SK-N-SH (cell line): Measurements from ENCODE around the gene NSUN4. TPM values are rescaled to one million over a fixed set of nuclear protein-coding genes. Genes with fewer than 3 reads are reported as not detected.
"Not testable (repeated sequence)": the region's sequence is repeated elsewhere in the genome, so short reads cannot be mapped to it uniquely, and the experiment has no call there.

Experiments
- CTCF ChIA-PET: fragments of 300-600, 350-600 bp; formaldehyde crosslinking; extraction: SDS; loops from one replicate; lab custom pipeline; 2021; lab: Yijun Ruan, JAX
- POLR2A ChIA-PET: fragments of 350-600 bp; sonication (Branson Sonifier 250); formaldehyde crosslinking; extraction: SDS; loops from one replicate; lab custom pipeline; 2020; ENCODE audit warnings: antibody characterized with exemption, inconsistent platforms; lab: Yijun Ruan, JAX
- DNase-seq: peaks from one replicate; pipeline ENCODE4 v3.0.0; 2012
- H2AFZ ChIP-seq: fragments of 200-600 bp; sonication (generic); 2 replicates; pipeline ENCODE4 v1.8.1; 2016; ENCODE audit warnings: antibody characterized with exemption, mild to moderate bottlenecking, low read depth
- H3F3A ChIP-seq: fragments of 200-600 bp; sonication (generic); replicated peaks from 2 replicates; pipeline ENCODE3; 2016; ENCODE audit warnings: antibody characterized with exemption, mild to moderate bottlenecking; ENCODE audit not compliant: insufficient read depth
- H3K27ac ChIP-seq, 2 experiments: fragments of 200-500 bp in 1 of 2; fragments of 200-600 bp in 1 of 2; sonication (Bioruptor generic) in 1 of 2; sonication (generic), shearing (Covaris generic) in 1 of 2; 2 replicates each; pipeline versions ENCODE4 v1.5.1 to v1.6.1; 2014 to 2016; ENCODE audit warnings: low read depth in 2 of 2, inconsistent platforms in 1 of 2, low read length in 1 of 2, mild to moderate bottlenecking in 1 of 2, mixed read lengths in 1 of 2
- H3K27me3 ChIP-seq: fragments of 200-600 bp; sonication (generic), shearing (Covaris generic); 2 replicates; pipeline ENCODE4 v1.6.1; 2016; ENCODE audit warnings: mixed run types; ENCODE audit not compliant: insufficient read depth
- H3K36me3 ChIP-seq, 2 experiments: fragments of 200-500 bp in 1 of 2; fragments of 200-600 bp in 1 of 2; sonication (Bioruptor generic) in 1 of 2; sonication (generic) in 1 of 2; replicated peaks in 1 of 2; 2 replicates each; pipeline versions ENCODE3 to v1.5.1; 2014 to 2016; ENCODE audit warnings: low read length in 1 of 2, mild to moderate bottlenecking in 1 of 2; ENCODE audit not compliant: insufficient read depth in 2 of 2, control insufficient read depth in 1 of 2
- H3K4me1 ChIP-seq, 2 experiments: fragments of 200-500 bp in 1 of 2; fragments of 200-600 bp in 1 of 2; sonication (Bioruptor generic) in 1 of 2; sonication (generic), shearing (Covaris generic) in 1 of 2; 2 replicates each; pipeline versions ENCODE4 v1.5.1 to v1.6.1; 2014 to 2016; ENCODE audit warnings: low read depth in 1 of 2, low read length in 1 of 2, mixed run types in 1 of 2; ENCODE audit not compliant: insufficient read depth in 2 of 2, control insufficient read depth in 1 of 2
- H3K4me2 ChIP-seq: fragments of 200-600 bp; sonication (generic), shearing (Covaris generic); 2 replicates; pipeline ENCODE4 v1.6.1; 2017; ENCODE audit warnings: mixed run types
- H3K4me3 ChIP-seq, 2 experiments: fragments of 200-500 bp in 1 of 2; fragments of 200-600 bp in 1 of 2; sonication (Bioruptor generic) in 1 of 2; sonication (generic), shearing (Covaris generic) in 1 of 2; 2 replicates each; pipeline versions ENCODE4 v1.5.1 to v1.8.1; 2014 to 2016; ENCODE audit warnings: low read depth in 2 of 2, inconsistent platforms in 1 of 2, low read length in 1 of 2, mild to moderate bottlenecking in 1 of 2, mixed read lengths in 1 of 2, moderate library complexity in 1 of 2
- H3K79me2 ChIP-seq: fragments of 200-600 bp; sonication (generic); 2 replicates; pipeline ENCODE4 v1.8.1; 2017; ENCODE audit warnings: mild to moderate bottlenecking; ENCODE audit not compliant: insufficient read depth
- H3K9ac ChIP-seq: fragments of 200-600 bp; sonication (generic); 2 replicates; pipeline ENCODE4 v1.6.1; 2017; ENCODE audit warnings: mixed run types
- H3K9me2 ChIP-seq: fragments of 200-600 bp; sonication (generic); 2 replicates; pipeline ENCODE4 v1.6.1; 2017; ENCODE audit warnings: mixed run types
- H3K9me3 ChIP-seq: fragments of 200-600 bp; sonication (generic); 2 replicates; pipeline ENCODE4 v1.6.1; 2017; ENCODE audit warnings: mixed run types, mild to moderate bottlenecking, moderate library complexity
- H4K20me1 ChIP-seq: fragments of 200-600 bp; sonication (generic); 2 replicates; pipeline ENCODE4 v1.6.1; 2017; ENCODE audit warnings: mild to moderate bottlenecking, mixed run types; ENCODE audit not compliant: insufficient read depth
- CHD2 ChIP-seq: fragments of 150-350 bp; IDR thresholded peaks from 2 replicates; pipeline ENCODE4 v1.6.1; 2018; ENCODE audit warnings: low read length; ENCODE audit not compliant: partially characterized antibody
- FOSL2 ChIP-seq: IDR thresholded peaks from 2 replicates; pipeline ENCODE4 v1.4.0; 2012; ENCODE audit warnings: low read depth, mild to moderate bottlenecking, moderate library complexity, borderline replicate concordance
- FOXM1 ChIP-seq: IDR thresholded peaks from 2 replicates; pipeline ENCODE4 v1.4.0; 2012; ENCODE audit warnings: low read depth, mild to moderate bottlenecking
- JUND ChIP-seq: IDR thresholded peaks from 2 replicates; pipeline ENCODE4 v1.4.0; 2012
- MEF2A ChIP-seq: IDR thresholded peaks from 2 replicates; pipeline ENCODE4 v1.4.0; 2012; ENCODE audit warnings: low read depth, borderline replicate concordance
- NFIC ChIP-seq: IDR thresholded peaks from 2 replicates; pipeline ENCODE4 v1.4.0; 2012; ENCODE audit warnings: borderline replicate concordance
- NRF1 ChIP-seq: IDR thresholded peaks from 2 replicates; pipeline ENCODE4 v1.6.1; 2012; ENCODE audit warnings: low read depth, mild to moderate bottlenecking, low read length
- POLR2AphosphoS5 ChIP-seq: IDR thresholded peaks from 2 replicates; pipeline ENCODE4 v1.6.1; 2012; ENCODE audit warnings: low read depth, low read length
- RCOR1 ChIP-seq: fragments of 150-350 bp; IDR thresholded peaks from 2 replicates; pipeline ENCODE4 v1.6.1; 2017; ENCODE audit warnings: antibody characterized with exemption, low read length
- RXRA ChIP-seq: IDR thresholded peaks from 2 replicates; pipeline ENCODE4 v1.4.0; 2012; ENCODE audit warnings: low read depth, mild to moderate bottlenecking, borderline replicate concordance
- SIN3A ChIP-seq: IDR thresholded peaks from 2 replicates; pipeline ENCODE4 v1.6.1; 2012; ENCODE audit warnings: low read depth, mild to moderate bottlenecking, low read length, moderate library complexity, borderline replicate concordance
- TCF12 ChIP-seq: IDR thresholded peaks from 2 replicates; pipeline ENCODE4 v1.4.0; 2012
- TEAD4 ChIP-seq: IDR thresholded peaks from 2 replicates; pipeline ENCODE4 v1.4.0; 2012; ENCODE audit warnings: mild to moderate bottlenecking, borderline replicate concordance; ENCODE audit not compliant: insufficient read depth
- YY1 ChIP-seq: IDR thresholded peaks from 2 replicates; pipeline ENCODE4 v1.4.0; 2012; ENCODE audit warnings: low read depth, mild to moderate bottlenecking
- WGBS: methylation state at CpG from one replicate; pipeline ENCODE4 v1.1.6; 2017; ENCODE audit warnings: low lambda C conversion rate; 5-methylcytosine and 5-hydroxymethylcytosine counted together
- polyA plus RNA-seq, 3 experiments: library from polyadenylated mRNA; depleted of rRNA; stranded (reverse); fragments of >200 nt; gene quantifications; 2 replicates each; pipeline ENCODE4 v1.2.3, GENCODE V29; 2012
- TF ChIP-seq, protein P1 (sequence below): IDR thresholded peaks from 2 replicates; pipeline ENCODE4; 2012
- TF ChIP-seq, protein P2 (sequence below): fragments of 200-600 bp; sonication (generic); IDR thresholded peaks from 2 replicates; pipeline ENCODE4 v1.6.1; 2017; ENCODE audit warnings: antibody characterized with exemption, mild to moderate bottlenecking, moderate library complexity
- TF ChIP-seq, protein P3 (sequence below): IDR thresholded peaks from 2 replicates; pipeline ENCODE4 v1.4.0; 2012; ENCODE audit warnings: low read depth, borderline replicate concordance
- TF ChIP-seq, protein P4 (sequence below): IDR thresholded peaks from 2 replicates; pipeline ENCODE4 v1.4.0; 2012; ENCODE audit warnings: low read depth

The NSUN4 gene
- polyA plus RNA-seq, 1 of the 3 experiments (the other 2 are of a cell fraction), result 14.7 TPM

DNA sequence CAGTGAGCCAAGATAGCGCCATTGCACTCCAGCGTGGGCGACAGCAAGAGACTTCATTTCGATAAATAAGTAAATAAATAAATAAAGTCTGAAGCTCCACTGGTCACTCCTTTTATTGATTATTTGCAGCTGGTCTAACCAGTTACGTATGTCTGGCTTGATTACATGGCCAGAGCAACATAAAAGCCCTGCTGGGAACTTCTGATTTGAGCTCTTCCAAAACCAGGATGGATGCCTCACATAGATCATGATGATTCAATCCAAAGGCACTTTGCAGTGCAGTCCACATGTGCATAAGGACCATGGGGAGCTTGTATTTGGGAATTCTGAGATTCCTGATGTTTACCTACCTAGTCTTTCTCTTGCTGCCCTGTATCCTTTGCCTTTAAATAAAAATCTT, 24.0 kb downstream of the NSUN4 start:
- Histone ChIP-seq H3K9ac (no peak overlapping the region), H3K4me1 (no peaks in the 10 kb centered on the region), H3K4me2 (no peak overlapping the region), H3K36me3 (peaks cover 36 to 44% of the 10 kb centered on the region in 2 experiments), H3K4me3 (no peak overlapping the region), H3K9me2 (no peaks in the 10 kb centered on the region), H3K27ac (0 out of 4 replicates have a peak overlapping the region, but pooled peaks of 1 of the 2 experiments have one; percentile 3), H4K20me1 (no peaks in the 10 kb centered on the region), H3F3A (peaks cover 13% of the 10 kb centered on the region), H3K79me2 (no peaks in the 10 kb centered on the region), H2AFZ (no peak overlapping the region), H3K27me3 (no peaks in the 10 kb centered on the region), H3K9me3 (no peaks in the 10 kb centered on the region)
- POLR2A ChIA-PET, result no interaction called here
- DNase-seq, result no peak
- 90% methylated on average over 5 of the region's 5 CpGs for WGBS
- peak; percentile 40 for TF ChIP-seq JUND
- TF ChIP-seq, protein P1, sequence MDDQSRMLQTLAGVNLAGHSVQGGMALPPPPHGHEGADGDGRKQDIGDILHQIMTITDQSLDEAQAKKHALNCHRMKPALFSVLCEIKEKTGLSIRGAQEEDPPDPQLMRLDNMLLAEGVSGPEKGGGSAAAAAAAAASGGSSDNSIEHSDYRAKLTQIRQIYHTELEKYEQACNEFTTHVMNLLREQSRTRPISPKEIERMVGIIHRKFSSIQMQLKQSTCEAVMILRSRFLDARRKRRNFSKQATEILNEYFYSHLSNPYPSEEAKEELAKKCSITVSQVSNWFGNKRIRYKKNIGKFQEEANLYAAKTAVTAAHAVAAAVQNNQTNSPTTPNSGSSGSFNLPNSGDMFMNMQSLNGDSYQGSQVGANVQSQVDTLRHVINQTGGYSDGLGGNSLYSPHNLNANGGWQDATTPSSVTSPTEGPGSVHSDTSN, result peak; percentile 32; the same call in 1 of the 2 replicates
- TF ChIP-seq NFIC, result peak; percentile 47; the same call in 1 of the 2 replicates
- TF ChIP-seq POLR2AphosphoS5, result 0 out of 2 replicates have a peak, but pooled peaks have one; percentile 17
- TF ChIP-seq, protein P2, sequence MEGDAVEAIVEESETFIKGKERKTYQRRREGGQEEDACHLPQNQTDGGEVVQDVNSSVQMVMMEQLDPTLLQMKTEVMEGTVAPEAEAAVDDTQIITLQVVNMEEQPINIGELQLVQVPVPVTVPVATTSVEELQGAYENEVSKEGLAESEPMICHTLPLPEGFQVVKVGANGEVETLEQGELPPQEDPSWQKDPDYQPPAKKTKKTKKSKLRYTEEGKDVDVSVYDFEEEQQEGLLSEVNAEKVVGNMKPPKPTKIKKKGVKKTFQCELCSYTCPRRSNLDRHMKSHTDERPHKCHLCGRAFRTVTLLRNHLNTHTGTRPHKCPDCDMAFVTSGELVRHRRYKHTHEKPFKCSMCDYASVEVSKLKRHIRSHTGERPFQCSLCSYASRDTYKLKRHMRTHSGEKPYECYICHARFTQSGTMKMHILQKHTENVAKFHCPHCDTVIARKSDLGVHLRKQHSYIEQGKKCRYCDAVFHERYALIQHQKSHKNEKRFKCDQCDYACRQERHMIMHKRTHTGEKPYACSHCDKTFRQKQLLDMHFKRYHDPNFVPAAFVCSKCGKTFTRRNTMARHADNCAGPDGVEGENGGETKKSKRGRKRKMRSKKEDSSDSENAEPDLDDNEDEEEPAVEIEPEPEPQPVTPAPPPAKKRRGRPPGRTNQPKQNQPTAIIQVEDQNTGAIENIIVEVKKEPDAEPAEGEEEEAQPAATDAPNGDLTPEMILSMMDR, result no peak
- peak; percentile 80 for TF ChIP-seq TCF12
- TF ChIP-seq NRF1, result no peak
- TF ChIP-seq FOSL2, result peak; percentile 32; the same call in 1 of the 2 replicates
- TF ChIP-seq RXRA, result no peak
- CTCF ChIA-PET, result interaction anchor here (1.1 to 1.5 kb wide), 3 partner anchors 14 to 82 kb away, joined by 3 to 4 read pairs (median 4); no protein-coding TSS in a partner anchor

DNA sequence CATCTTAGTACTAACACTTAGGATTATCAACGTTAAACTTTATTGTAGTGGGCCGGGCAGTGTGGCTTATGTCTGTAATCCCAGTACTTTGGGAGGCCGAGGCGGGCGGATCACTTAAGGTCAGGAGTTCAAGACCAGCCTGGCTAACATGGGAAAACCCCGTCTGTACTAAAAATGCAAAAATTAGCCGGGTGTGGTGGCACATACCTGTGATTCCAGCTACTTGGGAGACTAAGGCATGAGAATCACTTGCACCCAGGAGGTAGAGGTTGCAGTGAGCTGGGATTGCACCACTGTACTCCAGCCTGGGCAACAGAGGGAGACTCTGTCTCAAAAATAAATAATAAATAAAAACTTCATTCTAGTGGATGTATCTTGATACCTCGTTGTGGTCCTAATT, 25.2 kb downstream of the NSUN4 start:
- 96% methylated on average over 8 of the region's 8 CpGs for WGBS
- H3K4me3 ChIP-seq, H3K9ac ChIP-seq, H3K9me3 ChIP-seq, H3K79me2 ChIP-seq, DNase-seq, H3K27ac ChIP-seq, H3K4me2 ChIP-seq, H3K4me1 ChIP-seq, H4K20me1 ChIP-seq, H3K27me3 ChIP-seq, H3K9me2 ChIP-seq, CTCF ChIA-PET, H2AFZ ChIP-seq: not testable (repeated sequence)
- POLR2A ChIA-PET, result interaction anchor here (0.6 kb wide), 1 partner anchor 102 kb away, joined by 3 read pairs; no protein-coding TSS in a partner anchor
- H3F3A ChIP-seq, result peaks cover 13% of the 10 kb centered on the region
- peaks cover 30 to 40% of the 10 kb centered on the region in 2 experiments for H3K36me3 ChIP-seq

DNA sequence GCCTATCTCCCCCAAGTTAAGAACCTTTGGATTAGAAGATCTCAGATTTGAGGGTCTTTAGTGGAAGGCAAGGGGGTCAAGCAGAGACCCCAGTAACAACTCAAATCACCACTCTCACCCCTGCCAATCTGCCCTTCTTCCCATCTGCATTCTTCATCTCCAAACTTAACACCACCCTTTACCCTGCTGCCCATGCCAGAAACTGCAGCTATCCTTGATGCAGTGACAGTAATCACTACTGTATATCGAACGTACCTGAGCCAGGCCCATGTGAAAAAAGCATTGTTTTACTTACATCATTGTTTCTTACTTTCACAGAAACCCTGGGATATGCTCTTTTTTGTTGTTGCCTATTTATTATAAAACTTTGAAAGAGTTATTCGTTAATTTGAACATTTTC, 26.5 kb downstream of the NSUN4 start:
- DNase-seq, result no peak
- H4K20me1 ChIP-seq, result no peaks in the 10 kb centered on the region
- H3K27me3 ChIP-seq, result no peaks in the 10 kb centered on the region
- H3K79me2 ChIP-seq, result no peaks in the 10 kb centered on the region
- H3K36me3 ChIP-seq, result peaks cover 19 to 30% of the 10 kb centered on the region in 2 experiments
- no peaks in the 10 kb centered on the region for H3K9me3 ChIP-seq
- peaks cover 13% of the 10 kb centered on the region for H3F3A ChIP-seq
- H2AFZ ChIP-seq, result no peak overlapping the region
- no peaks in the 10 kb centered on the region for H3K9me2 ChIP-seq
- no peaks in the 10 kb centered on the region for H3K4me1 ChIP-seq
- H3K4me3 ChIP-seq, result no peak overlapping the region
- H3K4me2 ChIP-seq, result no peak overlapping the region
- ChIA-PET POLR2A (no interaction called here), CTCF (no interaction called here)
- H3K27ac ChIP-seq, result no peak overlapping the region
- no peak overlapping the region for H3K9ac ChIP-seq
- 90% methylated on average over 3 of the region's 3 CpGs for WGBS
- TF ChIP-seq TEAD4 (no peak), MEF2A (no peak), POLR2AphosphoS5 (no peak), FOXM1 (no peak), CHD2 (no peak), YY1 (no peak), SIN3A (no peak), RCOR1 (no peak)
- TF ChIP-seq, protein P3, sequence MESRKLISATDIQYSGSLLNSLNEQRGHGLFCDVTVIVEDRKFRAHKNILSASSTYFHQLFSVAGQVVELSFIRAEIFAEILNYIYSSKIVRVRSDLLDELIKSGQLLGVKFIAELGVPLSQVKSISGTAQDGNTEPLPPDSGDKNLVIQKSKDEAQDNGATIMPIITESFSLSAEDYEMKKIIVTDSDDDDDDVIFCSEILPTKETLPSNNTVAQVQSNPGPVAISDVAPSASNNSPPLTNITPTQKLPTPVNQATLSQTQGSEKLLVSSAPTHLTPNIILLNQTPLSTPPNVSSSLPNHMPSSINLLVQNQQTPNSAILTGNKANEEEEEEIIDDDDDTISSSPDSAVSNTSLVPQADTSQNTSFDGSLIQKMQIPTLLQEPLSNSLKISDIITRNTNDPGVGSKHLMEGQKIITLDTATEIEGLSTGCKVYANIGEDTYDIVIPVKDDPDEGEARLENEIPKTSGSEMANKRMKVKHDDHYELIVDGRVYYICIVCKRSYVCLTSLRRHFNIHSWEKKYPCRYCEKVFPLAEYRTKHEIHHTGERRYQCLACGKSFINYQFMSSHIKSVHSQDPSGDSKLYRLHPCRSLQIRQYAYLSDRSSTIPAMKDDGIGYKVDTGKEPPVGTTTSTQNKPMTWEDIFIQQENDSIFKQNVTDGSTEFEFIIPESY, result no peak
- TF ChIP-seq, protein P4, sequence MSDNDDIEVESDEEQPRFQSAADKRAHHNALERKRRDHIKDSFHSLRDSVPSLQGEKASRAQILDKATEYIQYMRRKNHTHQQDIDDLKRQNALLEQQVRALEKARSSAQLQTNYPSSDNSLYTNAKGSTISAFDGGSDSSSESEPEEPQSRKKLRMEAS, result no peak
